IPS DF 4.7 (cell line): ENCODE results near the gene ALG6.
"Not testable (repeated sequence)": the region's sequence is repeated elsewhere in the genome, so short reads cannot be mapped to it uniquely, and the experiment has no call there.

Source experiments
- DNase-seq: peaks from one replicate; pipeline ENCODE4 v3.0.0-alpha.2; 2013; ENCODE audit warnings: low spot score; ENCODE audit errors: extremely low read depth

ALG6 gene

DNA sequence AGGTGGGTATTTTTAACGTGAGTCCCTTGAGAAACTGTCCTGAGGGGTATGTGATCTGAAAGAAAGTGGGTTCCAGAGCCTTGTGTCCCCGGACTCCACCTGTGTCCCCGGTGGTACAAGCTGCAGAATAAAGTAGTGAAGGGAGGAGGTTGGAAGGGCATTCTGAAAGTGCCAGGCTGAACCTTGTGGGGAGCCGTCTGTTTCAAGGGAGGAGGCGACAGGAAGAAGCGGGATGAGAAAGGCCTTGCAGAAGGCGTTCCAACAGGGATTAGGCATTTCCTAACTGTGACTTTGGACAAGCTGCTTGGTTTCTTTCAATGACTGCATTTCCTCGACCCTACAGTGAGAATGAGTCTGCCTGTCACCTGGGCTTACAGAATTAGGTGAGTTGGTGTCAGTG, 39.3 kb upstream of the ALG6 start:
- no peak for DNase-seq

DNA sequence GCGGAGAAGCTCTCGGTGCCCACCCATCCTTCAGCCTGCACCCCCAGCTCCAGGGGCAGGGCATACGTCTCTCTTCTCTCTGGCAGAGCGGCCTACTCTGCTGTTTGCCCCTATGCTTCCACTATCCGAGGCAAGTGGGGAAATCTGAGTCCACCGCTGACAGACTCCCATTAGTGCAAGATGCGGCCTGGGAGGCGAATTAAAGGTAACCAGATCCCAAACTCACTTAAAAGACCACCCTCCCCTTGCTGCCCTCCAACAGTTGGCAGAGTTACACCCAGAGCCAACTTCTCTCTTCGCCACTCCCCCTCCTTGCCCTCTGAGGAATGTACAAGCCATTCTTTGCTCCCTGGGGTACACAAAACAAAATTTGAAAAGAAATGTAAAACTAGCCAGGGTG, 38.6 kb upstream of the ALG6 start:
- DNase-seq, result no peak

DNA sequence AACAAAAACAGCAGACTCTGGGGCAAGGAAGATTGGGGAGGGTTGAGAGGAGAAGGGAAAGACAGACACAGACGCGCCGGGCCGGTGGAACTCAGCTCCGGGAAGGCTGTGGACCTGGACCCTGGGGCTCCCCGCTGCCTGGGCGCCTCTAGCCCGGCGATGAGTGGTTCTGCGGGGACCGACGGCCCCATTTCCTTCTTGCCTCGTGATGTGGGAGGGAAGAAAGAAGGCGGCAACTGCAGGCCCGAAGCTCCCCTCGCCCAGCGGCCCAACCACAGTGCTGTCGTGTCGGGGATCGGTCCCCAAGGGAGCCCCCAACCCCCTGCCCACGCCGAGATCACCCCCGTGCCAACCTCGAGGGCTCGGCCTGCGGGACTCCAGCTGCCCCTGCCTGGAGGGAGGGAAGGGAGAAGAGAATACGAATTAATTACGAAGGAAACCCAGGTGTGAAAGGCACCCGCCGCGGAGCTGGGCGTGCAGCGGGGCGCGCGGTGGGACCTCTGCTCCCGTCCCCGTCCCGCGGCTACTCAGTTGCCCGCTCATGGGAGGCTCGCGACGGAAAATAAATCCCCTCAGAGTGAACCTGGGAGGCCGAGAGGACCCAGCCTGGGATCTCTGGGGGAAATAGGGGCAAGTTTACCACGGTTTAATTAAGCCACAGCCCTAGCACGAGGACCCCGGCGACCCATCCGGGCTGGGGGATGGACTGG, 37.7 kb upstream of the ALG6 start:
- no peak for DNase-seq

DNA sequence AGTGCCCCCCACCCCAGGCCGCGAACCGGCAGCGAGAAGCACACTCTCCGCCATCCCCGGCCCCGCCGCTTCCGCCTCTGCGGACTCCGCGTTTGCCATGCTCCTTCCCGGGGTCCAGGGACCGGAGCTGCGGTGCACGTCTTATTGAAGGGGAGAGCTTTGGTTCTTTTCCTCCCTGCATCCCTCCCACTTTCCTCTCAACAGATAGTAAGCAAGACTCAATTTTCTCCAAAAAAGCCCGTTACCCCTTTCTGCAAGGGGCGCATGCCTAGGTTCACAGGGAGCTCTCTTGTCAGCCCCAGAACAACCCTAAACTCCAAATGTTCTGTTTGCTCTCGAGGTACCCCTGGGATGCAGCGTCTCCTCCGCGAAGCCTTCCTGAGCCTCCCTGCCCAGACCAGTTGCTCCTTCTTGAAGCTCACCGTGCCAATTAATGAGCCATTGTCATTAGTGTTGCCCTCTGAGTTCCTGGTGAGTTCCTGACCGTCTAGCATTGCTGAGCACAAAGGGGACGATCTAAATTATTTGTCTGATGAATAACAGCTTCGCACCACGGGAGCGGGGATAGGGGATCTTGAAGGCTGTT, 37.0 kb upstream of the ALG6 start:
- no peak for DNase-seq

DNA sequence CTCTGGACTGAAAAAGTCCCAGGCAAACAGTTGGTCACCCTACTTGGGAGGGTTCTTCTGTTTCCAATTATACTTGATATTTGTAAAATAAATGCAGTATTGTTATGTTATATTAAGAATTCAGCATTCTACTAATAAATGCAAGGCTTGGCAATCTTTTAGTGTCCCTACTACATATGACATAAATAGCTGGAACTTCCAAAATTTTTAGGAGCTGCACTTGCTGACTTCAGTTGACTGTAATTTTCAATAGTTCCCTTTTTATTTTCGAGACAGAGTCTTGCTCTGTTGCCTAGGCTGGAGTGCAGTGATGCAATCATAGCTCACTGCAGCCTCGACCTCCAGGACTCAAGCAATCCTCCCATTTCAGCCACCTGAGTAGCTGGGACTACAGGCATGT, 25.0 kb upstream of the ALG6 start:
- no peak for DNase-seq

DNA sequence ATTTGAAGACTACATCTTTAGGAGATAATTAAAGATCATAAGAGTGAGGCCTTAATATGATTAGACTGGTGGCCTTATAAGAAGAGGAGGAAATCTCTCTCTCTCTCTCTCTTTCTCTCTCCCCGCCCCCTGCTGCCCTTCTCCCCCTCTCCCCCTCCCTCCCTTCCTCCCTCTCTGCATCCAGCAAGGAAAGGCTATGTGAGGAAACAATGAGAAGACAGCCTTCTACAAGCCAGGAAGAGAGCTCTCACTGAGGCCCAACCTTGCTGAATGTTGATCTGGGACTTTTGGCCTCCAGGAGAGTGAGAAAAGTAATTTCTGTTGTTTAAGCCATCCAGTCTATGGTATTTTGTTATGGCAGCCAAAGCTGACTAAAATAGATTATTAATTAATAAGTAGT, 23.5 kb upstream of the ALG6 start:
- no peak for DNase-seq

DNA sequence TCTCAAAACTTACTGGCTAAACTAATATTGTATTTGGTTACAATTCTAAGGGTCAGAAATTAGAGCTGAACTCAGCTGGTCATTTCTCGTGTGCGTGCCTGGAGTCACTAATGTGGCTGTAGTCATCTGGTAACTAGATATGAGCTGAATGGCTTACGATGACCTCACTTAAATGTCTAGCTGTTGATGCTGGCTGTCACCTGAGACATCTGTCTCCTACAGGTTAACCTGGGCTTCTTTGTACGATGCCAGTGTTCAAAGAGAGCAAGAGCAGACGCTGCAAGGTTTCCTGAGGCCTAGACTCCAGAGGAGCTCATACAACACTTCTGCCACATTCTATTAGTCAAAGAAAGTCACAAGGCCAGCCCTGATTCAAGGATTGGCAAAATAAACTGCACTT, 17.1 kb upstream of the ALG6 start:
- no peak for DNase-seq

DNA sequence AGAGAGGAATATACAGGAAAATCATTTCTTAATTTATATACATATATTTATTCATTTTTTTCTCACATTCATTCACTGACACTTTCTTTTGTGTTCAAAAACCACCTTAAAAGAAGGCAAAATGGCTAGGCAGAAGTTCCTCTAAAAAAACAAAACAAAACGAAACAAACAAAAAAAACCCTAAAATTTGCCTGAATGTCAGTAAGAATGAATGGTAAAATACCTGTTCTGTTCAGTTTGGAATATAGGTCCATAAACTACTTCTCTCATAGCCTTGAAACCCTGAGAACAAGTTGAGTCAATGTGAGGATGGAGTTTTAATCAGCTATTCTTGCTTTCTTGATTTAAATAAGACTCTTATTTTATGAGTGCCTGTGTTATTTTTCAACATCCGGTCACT, 14.7 kb upstream of the ALG6 start:
- no peak for DNase-seq

DNA sequence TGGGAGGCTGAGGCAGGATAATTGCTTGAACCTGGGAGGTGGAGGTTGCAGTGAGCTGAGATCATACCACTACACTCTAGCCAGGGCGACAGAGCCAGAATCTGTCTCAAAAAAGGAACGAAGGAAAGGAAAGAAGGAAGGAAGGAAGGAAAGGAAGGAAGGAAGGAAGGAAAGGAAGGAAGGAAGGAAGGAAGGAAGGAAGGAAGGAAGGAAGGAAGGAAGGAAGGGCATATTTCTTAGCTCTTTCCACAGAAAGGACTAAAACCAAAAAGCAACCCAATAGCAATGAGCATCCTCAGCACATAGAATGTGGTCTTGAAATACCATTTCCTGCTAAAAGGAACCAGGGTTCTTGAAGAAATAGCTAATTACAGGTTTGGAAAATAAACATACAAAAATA, 11.2 kb upstream of the ALG6 start:
- not testable (repeated sequence) for DNase-seq

DNA sequence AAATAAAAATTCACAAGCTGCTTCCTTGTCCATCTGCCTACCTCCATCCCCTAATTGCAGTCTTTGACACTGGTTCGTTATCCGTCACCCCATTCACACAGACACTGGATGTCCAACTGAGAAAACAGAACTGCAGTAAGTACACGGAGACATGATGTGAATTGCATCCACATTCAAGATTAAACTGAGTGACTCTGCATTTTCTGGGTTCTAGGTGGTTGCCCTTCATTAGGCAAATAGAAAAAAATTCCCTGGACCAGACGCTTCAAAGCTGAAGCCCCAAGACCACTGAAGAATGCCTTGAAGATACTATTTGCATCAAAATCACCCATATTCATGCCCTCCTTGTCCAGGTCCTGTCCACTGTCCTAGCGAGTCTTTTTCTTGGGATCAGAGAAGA, 7.9 kb upstream of the ALG6 start:
- DNase-seq, result no peak

DNA sequence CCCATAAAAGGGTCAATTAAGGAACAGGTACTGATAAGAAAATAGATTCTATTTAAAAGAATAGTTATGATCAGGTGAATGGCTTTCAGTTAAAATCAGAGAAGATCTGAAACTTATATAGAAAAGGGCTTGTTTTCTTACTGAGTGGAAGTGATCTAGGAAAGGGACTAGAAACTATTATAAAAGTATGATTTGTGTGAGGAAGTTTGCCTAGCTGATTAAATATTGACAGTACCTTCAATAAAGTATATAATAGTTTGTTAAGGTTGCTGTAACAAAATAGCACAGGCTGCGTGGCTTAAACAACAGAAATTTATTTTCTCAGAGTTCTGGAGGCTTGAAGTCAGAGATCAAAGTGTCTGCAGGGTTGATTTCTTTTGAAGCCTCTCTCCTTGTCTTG, 5.4 kb upstream of the ALG6 start:
- no peak for DNase-seq

DNA sequence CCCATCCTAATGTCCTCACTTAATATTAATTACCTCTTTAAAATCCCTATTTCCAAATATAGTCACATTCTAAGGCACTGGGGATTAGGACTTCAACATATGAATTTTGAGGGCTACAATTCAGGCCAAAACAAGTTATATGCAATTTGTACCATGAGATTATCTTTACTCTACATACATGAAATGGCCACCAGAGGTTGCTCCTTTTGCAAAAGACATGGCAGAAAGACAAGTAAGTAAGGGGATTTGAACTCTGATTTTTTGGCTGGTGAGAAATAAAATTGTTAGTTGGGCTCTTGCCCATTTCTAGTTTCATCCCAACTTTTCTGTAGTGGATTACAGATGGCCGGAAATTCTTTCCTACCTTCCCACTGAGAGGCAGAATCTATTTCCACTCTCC, 4.8 kb upstream of the ALG6 start:
- DNase-seq, result no peak

DNA sequence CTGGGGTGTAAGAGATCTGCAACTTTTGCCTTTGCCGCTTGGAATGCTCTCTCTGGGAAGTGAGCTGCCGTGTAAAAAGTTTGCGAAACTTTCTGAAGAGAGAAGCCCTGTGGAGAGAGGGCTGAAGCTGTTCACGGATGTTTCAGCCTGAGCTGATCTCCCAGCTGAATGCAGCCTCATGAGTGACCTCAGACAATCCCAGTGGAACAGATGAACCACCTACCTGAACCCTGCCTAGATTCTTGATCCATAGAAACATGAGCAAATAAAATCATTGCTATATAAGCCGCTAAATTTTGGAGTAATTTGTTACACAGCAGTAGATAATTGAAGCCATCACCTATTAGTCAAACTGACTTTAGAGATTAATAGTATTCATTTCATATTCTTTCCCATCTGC, 4.4 kb upstream of the ALG6 start:
- no peak for DNase-seq

DNA sequence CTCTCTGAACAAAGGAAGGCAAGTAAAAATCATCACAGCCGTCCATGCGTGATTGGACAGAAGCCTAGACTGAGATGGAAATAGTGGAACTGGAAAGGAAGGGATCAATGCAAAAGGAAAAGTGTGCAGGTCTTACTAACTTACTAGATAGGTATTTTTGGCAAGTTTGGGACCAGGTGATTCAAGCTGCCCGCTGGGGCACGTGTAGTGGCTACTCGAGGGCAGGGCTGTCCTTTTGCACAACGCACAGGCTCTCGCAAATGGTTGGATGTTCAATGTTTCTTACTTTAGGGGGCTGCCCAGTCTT, 566 bp upstream of the ALG6 start:
- DNase-seq, result no peak

DNA sequence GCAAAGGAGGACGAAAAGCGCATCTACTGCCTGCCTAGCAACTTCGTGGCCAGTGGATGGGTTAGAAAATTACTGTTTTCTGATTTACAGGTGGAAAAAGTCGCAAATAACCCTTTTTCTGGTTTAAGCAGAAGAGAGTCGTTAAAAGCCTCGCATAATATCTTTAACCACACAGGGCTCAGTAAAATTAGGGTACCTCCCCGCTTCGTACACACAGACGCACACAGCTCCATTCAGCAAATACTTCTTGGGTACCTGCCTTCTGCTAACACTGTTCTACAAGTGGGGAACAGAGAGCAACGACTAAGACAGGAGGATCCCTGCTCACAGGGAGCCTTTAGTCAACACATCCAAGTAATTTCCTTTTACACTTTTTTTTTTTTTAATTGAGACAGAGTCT, 704 bp downstream of the ALG6 start:
- DNase-seq, result no peak

DNA sequence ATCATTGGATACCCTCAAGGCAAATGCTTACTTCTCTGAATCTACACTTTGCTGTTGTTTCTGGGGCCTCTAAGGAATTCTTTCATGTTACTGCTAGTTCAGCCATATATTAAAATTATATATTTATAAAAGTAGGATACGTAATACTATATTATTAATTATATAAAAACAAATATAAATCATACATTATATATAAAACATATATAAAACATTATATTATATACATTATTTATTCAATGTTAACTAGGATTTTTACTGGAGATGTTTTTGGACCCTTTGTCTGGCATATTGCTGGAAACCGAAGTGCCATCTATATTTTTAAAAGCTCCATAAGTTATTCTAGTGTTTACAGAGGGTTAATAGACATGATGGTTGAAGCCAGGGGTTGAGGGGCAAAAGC, 12.2 kb downstream of the ALG6 start:
- DNase-seq, result no peak

DNA sequence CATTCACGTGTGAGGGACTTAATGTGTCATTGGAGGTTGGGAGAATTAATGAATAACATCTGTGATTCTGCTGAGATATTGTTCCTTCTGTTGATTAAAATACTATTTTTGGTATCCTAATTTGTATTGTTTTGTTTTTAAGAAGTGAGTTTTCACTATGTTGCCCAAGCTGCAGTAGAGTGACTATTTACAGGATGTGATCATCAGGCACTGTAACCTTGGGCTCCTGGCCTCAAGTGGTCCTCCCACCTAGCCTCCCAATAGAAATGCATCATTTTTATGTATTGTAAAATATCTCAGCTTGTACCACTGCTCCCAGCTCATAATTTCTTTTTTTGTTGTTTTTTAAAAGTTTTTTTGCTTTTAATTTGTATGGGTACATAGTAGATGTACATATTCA, 14.3 kb downstream of the ALG6 start:
- no peak for DNase-seq

DNA sequence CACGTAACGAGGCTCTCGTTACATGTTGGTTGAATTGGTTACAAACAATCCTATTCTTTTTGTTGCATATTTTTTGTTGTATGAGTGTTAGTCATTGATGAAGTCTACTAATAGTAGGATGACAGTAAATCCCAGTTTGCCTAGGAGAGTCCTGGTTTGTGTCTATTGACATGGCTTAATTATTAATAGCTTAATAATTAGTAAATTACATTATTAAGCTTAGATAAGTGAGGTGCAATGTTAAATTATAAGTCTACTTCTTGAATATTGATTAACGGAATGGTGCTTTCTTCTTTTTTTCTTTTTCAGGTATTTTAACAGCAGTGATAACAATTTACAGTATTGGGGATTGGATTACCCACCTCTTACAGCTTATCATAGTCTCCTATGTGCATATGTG, 34.5 kb downstream of the ALG6 start:
- DNase-seq, result no peak

DNA sequence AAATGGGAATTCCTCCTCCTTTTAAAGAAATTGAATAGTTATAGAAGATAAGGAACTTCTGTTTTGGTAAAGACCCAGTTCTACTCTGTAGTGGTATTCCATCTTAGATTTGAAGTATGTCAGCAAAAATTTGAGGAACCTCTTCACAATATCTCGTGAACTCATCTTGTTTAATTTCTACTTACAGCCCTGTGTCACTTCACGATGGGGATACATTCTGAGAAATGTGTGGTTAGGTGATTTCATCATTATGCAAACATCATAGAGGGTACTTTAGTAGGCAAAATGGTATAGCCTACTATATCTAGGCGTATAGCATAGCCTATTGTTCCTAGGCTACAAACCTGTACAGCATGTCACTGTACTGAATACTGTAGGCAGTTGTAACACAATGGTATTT, 36.0 kb downstream of the ALG6 start:
- no peak for DNase-seq

DNA sequence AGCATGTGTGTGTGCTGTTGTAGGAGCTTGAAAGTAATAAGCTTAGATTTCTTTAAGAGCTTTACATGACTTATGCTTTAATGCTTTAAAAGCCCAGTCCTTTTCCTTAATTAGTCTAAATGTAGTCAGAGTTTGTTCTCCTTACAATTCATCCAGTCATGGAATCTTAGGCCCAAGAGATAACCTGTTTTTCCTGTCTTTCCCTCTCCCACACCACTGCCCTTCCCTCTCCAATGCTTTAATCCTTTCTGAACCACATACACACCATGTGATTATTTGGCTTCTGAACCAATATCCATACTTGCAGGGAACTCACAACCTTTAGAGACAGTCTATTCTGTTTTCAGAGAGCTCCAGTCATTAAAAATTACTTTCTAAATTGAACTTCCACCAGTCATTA, 37.6 kb downstream of the ALG6 start:
- no peak for DNase-seq

DNA sequence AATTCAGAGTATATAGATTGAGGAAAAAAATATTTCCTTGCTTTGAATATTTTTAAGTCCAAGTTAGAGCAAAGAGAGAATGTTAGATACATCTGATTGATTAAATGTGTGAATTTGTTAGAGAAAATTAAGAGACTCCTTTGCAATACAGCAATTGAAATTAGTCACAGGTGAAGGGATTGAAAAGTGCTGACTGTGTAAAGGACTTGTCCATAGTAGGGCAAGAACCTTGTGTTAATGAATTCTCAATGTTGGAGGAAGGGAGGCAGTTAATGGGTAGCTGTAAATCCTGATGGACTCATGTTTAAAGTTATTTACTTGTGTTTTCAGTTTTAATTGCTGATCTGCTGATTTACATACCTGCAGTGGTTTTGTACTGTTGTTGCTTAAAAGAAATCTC, 38.6 kb downstream of the ALG6 start:
- no peak for DNase-seq

DNA sequence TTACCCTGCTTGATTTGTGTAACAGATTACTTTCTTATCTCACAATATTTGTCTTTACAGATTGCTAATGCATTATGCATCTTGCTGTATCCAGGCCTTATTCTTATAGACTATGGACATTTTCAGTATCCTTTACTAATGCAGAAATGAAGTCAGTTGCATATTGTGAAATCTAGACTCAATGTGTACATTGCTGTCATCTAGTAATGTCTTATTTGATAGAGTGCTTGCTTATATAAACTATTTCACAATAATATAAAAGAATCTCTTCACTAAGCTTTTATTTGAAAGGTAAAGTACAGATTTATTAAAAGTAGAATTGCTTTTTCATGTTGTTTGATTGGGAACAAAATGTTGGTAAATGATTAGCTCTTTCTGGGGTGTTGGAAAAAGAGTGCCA, 39.6 kb downstream of the ALG6 start:
- no peak for DNase-seq

DNA sequence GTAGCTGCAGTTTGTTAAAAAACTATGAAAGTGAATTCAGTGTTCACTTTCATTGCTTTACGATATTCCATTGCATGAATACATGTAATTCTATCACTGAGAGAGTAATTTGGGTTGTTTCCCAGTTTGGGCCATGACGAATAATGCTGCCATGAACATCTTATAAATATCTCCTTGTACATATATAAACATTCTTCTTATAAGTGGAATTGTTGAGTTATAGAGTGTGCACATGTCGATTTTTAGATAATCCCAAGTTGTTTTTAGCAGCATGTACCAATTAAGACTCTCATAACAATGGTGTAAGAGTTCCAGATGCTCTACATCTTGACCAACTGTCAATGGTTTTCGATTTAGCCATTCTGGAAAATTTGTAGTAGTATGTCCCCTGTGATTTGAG, 40.9 kb downstream of the ALG6 start:
- DNase-seq, result no peak

DNA sequence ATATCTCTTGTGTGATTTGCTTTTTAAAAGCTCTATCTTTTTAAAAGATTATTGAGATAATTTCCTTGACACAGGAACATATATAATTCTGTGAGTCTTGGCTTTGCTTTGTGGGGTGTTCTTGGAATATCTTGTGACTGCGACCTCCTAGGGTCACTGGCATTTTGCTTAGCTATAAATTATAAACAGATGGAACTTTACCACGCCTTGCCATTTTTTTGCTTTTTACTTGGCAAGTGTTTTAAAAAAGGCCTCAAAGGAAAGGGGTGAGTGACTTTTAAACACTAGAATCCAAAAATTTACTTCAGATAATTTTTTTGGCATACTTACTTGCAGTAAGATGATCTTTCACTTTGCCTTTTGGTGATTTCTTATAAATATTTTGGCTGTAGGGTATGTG, 43.6 kb downstream of the ALG6 start:
- DNase-seq, result no peak
